ENCODE data around the gene ERFE. TPM values are rescaled to one million over a fixed set of nuclear protein-coding genes. Genes with fewer than 3 reads are reported as not detected.

Gene ERFE
- total and polyA plus RNA-seq, 5 experiments from 2014 or later: not detected

DNA sequence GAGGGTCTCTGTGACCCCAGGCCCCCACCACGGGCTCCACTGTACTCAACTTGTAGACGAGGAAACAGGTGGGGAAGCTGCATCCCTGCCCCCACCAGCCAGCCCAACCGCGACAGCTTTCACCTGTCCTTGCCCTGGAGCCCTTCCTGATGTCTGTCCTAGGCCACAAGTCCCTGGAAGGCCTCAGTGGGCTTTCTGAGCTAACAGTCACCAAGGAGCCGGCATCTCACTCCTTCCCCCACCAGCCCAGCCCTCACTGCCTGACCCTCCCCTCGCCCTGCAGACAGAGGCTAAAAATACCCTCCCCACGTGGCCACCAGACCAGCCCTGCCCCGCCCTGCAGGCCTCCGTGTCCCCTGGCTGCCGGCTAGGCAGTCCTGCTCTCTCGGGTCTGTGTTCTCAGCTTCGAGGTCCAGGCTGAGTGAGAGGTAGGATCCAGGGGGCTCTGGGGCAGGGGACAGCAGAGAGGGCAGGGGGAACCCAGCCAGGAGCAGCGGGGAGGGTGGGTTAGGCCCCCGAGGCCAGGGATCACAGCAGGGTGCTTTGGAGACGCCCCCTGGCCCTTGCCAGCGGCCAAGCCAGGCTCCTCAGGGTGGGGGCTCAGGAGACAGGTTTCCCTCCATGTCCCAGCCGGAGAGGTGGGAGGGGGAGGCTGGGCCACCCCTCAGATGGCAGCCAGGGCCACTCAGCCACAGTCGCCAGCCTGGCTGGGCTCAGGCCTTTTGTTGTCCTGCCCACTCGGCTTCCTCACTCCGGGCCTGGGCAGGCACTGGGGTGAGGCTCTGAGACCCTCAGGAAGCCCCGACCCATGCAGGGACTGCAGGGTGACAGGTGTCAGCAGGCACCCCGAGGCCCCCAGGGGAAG, 20.2 kb upstream of the ERFE start, which contains the start of gene KLHL30:
TSS of gene KLHL30 (plus strand) at position 338 of the 865 bp plus-strand sequence. CDS start 2,087 bp downstream, outside the sequence.
- Mint-ChIP-seq H3K27ac (peak within 1 kb of the TSS in 1 of 10 donors; percentile 48), H3K9me3 (no peaks in the 10 kb centered on the region), H3K4me3 (no peak within 1 kb of the TSS), H3K36me3 (no peaks in the 10 kb centered on the region), H3K4me1 (peaks cover 3 to 11% (median 9%) of the 10 kb centered on the region in 4 donors), H3K27me3 (no peaks in the 10 kb centered on the region)
- DNase-seq (no peak), ATAC-seq (no peak)
- POLR2A ChIA-PET: no interaction called here

DNA sequence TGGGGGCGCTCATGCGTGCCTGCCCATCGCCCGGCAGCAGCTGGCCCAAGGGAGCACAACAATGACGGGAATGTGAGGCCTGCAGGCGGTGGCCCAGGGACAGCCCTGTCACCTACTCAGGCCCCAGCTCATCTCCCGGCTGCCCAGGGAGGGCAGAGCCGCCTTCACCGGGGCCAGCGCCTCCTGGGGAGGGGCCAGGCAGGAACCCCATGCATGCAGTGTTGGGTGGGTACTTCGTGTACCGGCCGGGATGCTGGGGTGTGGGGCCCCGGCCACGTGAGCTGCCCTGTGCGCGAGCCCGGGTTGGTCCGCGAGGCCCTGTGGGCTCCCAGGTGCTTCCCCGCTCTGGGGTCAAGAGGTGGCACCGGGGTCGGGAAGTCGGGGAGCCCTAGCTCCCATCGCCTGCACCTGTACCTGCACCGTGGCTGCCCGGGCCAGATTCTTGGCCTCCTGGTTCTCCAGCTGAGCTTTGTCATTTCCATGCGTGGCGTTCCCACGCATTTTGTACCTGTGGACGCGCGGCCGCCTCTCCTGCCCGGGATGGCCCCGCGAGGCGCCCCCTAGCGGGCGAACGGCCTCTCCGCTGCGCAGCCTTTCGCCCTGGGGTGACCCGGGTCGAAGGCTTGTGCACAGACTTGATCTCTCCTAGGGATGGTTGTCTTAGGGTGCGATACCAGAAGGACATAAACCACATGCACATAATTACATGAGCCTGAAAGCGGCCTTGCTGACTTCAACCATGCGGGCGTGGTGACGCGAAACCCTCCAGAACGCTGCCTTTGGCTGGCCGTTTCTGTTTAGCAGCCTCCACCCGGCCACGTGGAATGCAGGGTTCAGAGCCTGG, 19.4 kb upstream of the ERFE start:
- DNase-seq (peak in 2 of 10 donors; percentile 8 to 29), ATAC-seq (no peak)
- POLR2A ChIA-PET: no interaction called here
- H3K4me3 Mint-ChIP-seq: no peak overlapping the region
- H3K27ac Mint-ChIP-seq: no peak overlapping the region
- H3K9me3 Mint-ChIP-seq: peaks cover 0 to 2% (median 0%) of the 10 kb centered on the region in 9 donors
- peaks cover 6 to 11% (median 9%) of the 10 kb centered on the region in 4 donors for H3K4me1 Mint-ChIP-seq
- no peaks in the 10 kb centered on the region for H3K27me3 Mint-ChIP-seq
- H3K36me3 Mint-ChIP-seq: no peaks in the 10 kb centered on the region

DNA sequence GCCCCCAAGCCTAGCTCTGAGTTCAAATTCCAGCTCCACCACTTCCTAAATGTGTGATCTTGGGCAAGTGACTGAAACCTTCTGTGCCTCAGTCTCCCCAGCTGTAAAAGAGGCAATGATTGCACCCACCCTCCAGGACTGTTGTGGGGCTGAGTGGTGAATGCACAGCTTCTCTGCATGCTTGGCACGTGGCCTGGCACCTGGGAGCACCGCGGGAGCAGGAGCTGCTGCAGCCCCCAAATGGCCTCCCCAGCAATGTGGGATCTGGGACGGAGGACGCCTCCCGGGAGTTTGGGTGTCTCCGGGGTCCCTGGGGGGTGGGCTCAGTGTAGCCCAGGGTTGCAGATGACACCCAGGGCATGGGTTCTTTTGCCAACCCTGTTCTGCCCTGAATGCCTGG, 18.7 kb upstream of the ERFE start:
- Mint-ChIP-seq H3K4me1 (peaks cover 6 to 11% (median 9%) of the 10 kb centered on the region in 4 donors), H3K4me3 (no peak overlapping the region), H3K27me3 (no peaks in the 10 kb centered on the region), H3K9me3 (peaks cover 0 to 2% (median 0%) of the 10 kb centered on the region in 9 donors), H3K36me3 (no peaks in the 10 kb centered on the region), H3K27ac (no peak overlapping the region)
- DNase-seq: no peak
- ATAC-seq: no peak
- POLR2A ChIA-PET: no interaction called here

DNA sequence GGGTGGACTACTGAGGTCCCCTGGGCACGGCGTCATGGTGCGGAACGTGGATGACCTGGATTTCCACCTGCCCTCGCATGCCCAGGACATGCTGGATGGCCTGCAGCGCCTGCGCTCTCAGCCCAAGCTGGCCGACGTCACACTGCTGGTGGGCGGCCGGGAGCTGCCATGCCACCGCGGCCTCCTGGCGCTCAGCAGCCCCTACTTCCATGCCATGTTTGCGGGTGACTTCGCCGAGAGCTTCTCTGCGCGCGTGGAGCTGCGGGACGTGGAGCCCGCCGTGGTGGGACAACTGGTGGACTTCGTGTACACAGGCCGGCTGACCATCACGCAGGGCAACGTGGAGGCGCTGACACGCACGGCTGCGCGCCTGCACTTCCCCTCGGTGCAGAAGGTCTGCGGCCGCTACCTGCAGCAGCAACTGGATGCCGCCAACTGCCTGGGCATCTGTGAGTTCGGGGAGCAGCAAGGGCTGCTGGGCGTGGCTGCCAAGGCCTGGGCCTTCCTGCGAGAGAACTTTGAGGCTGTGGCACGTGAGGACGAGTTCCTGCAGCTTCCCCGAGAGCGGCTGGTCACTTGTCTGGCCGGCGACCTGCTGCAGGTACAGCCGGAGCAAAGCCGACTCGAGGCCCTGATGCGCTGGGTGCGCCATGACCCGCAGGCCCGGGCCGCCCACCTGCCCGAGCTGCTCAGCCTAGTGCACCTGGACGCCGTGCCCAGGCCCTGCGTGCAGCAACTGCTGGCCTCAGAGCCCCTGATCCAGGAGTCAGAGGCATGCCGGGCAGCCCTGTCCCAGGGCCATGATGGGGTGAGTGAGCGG, 17.8 kb upstream of the ERFE start:
- DNase-seq (no peak), ATAC-seq (no peak)
- Mint-ChIP-seq H3K27me3 (no peaks in the 10 kb centered on the region), H3K4me1 (peaks cover 6 to 11% (median 9%) of the 10 kb centered on the region in 4 donors), H3K27ac (no peak overlapping the region), H3K9me3 (peaks cover 0 to 2% (median 0%) of the 10 kb centered on the region in 9 donors), H3K4me3 (no peak overlapping the region), H3K36me3 (no peaks in the 10 kb centered on the region)
- POLR2A ChIA-PET: no interaction called here

DNA sequence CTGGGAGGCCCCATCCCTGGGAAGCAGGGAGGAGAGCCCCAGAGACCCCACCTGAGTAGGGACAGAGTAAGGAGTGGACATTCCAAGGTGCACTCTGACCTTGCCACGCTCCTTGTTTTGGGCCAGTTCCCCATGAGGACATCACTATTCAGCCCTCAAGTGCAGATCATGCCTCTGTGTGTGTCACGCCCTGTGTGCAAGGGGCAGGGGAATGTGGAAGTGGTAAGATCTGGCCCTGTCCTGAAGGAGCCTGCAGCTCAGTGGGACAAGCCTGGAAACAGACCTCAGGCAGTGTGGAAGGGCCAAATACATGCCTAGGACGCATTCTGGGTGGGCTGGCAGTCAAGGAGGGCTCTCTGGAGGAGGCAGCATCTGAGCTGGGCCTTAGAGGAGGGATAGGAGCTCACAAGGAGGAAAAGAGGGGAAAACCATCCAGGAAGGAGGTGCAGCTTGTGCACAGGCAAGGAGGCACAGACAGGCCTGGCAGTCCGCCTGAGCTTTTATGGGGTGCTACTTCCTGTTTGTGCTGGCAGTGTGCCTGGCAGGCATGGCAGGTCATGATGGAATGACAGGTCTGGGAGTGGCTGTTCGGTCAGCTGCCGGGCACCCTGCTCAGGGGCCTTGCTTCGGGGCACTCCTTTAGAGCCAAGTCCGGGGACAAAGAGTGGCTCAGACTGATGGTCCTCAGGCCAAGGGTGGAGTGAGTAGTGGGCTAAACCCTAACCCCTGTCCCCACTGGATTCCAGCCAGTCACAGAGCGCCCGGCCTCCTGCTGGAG, 17.0 kb upstream of the ERFE start:
- Mint-ChIP-seq H3K9me3 (peaks cover 0 to 2% (median 0%) of the 10 kb centered on the region in 9 donors), H3K36me3 (no peaks in the 10 kb centered on the region), H3K4me1 (peaks cover 6 to 11% (median 9%) of the 10 kb centered on the region in 4 donors), H3K4me3 (no peak overlapping the region), H3K27ac (peak overlapping the region in 2 of 10 donors; percentile 71 to 73), H3K27me3 (no peaks in the 10 kb centered on the region)
- no peak for ATAC-seq
- no peak for DNase-seq
- POLR2A ChIA-PET: no interaction called here

DNA sequence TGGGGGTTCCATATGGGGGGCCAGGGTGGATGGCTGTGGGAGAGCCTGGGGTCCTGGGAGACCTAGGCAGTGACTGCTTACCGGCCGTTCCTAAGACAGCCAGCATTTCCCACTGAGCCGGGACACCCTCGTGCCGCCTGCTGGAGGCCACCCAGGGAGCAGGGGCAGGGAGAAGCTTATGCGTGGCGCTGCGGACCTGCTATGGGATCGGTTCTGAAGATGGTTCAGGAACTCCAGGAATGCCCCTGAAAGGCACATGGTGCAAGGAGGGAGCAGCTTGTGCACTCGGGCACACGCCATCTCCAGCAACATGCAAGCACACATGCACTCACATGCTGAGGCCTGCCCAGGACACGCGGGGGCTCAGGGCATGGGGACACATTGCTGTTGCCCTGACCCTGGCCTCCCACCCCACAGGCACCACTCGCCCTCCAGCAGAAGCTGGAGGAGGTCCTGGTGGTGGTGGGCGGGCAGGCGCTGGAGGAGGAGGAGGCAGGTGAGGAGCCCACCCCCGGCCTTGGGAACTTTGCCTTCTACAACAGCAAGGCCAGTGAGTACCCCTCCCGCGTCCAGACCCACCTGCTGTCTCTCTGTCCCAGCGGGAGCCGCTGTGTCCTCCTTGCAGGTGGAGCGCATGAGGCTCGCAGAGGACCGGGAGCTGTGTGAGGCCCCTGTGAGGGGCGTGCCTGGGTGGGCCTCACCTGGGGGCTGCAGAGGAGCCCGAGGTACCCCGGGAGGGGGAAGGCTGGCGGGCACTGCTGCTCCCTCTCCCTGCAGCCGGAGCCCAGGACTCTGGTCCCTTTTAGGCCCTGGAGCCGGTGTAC, 16.2 kb upstream of the ERFE start:
- Mint-ChIP-seq H3K4me1 (peaks cover 6 to 11% (median 9%) of the 10 kb centered on the region in 4 donors), H3K9me3 (peaks cover 0 to 2% (median 0%) of the 10 kb centered on the region in 9 donors), H3K4me3 (no peak overlapping the region), H3K27ac (no peak overlapping the region), H3K27me3 (no peaks in the 10 kb centered on the region), H3K36me3 (no peaks in the 10 kb centered on the region)
- ATAC-seq: no peak
- DNase-seq: no peak
- POLR2A ChIA-PET: no interaction called here

DNA sequence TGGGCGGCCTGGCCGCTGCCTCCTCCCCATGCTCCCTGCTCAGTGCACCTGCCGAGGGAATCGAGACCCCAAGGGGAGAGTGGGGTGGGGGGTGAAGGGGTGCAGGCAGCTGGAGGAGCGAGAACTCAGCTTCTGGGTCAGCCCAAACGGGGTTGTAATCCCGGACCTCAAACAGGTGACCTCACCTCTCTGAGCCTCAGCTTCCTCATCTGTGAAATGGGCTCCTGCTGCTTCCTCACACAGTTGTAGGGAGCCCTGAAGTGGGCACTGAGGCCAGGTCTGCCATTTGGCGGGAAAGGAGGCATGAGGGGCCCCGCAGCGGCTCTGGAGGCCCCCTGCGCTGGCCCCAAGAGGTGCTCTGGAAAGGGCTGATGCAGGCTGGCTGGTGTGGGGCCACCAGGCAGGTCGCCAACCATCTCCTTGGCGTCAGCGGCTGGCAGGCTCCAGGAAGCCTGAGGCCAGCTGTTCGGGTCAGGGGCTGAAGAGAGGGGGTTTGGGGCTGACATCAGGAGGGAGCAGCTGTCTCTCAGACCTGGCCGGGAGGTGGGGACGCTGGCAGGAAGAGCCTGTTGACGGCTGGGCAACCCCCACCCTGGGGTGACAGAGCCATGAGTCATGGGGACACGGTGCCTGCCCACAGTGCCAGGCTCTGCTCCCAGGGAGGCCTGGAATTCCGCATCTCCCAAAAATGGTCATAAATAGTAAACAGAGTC, 15.4 kb upstream of the ERFE start:
- POLR2A ChIA-PET: no interaction called here
- DNase-seq: no peak
- Mint-ChIP-seq H3K36me3 (no peaks in the 10 kb centered on the region), H3K9me3 (peaks cover 0 to 2% (median 0%) of the 10 kb centered on the region in 9 donors), H3K27ac (no peak overlapping the region), H3K4me1 (peaks cover 6 to 10% (median 7%) of the 10 kb centered on the region in 4 donors), H3K27me3 (no peaks in the 10 kb centered on the region), H3K4me3 (no peak overlapping the region)
- ATAC-seq: no peak

DNA sequence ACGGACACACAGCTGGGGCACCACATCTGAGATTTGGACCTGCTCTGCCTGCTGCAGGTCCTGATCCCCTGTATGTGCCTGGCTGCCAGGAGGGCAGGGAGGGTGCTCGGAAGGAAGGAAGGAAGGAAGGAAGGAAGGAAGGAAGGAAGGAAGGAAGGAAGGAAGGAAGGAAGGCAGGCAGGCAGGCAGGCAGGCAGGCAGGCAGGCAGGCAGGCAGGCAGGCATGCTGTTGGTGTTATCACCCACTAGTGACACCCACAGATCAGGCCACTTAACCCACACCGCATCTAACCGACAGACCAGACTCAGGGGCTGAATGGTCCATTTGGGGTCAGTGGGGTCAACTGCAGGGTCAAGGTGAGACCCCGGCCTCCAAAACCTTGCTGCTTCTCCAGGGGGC, 14.5 kb upstream of the ERFE start:
- POLR2A ChIA-PET: no interaction called here
- H3K27ac Mint-ChIP-seq: no peak overlapping the region
- no peak overlapping the region for H3K4me3 Mint-ChIP-seq
- ATAC-seq (no peak), DNase-seq (no peak)
- no peaks in the 10 kb centered on the region for H3K36me3 Mint-ChIP-seq
- no peaks in the 10 kb centered on the region for H3K27me3 Mint-ChIP-seq
- peaks cover 0 to 2% (median 0%) of the 10 kb centered on the region in 9 donors for H3K9me3 Mint-ChIP-seq
- H3K4me1 Mint-ChIP-seq: peaks cover 6 to 10% (median 7%) of the 10 kb centered on the region in 4 donors

DNA sequence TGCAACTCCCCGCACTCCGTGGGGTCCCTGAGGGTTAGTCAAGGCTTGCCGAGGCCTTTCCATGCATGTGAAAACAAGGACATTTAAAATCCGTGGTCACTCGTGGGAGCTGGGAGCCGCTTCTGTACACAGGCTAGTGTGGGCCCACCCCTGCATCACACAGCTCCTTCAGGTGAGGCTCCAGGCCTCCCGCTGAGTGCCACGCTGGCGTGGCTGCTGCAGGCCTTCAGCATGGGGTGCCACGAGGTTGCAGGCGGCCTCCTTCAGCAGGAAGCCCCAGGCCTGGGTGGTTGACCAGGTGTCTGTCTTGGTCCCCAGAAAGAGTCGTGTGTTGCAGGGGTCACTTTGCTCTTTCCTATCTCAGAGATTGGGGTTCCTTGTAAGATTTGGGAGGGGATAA, 13.7 kb upstream of the ERFE start:
- H3K27ac Mint-ChIP-seq: no peak overlapping the region
- ATAC-seq (no peak), DNase-seq (no peak)
- H3K4me1 Mint-ChIP-seq: peaks cover 6 to 10% (median 7%) of the 10 kb centered on the region in 4 donors
- H3K9me3 Mint-ChIP-seq: peaks cover 0 to 2% (median 0%) of the 10 kb centered on the region in 9 donors
- H3K4me3 Mint-ChIP-seq: no peak overlapping the region
- no peaks in the 10 kb centered on the region for H3K36me3 Mint-ChIP-seq
- POLR2A ChIA-PET: no interaction called here
- no peaks in the 10 kb centered on the region for H3K27me3 Mint-ChIP-seq

DNA sequence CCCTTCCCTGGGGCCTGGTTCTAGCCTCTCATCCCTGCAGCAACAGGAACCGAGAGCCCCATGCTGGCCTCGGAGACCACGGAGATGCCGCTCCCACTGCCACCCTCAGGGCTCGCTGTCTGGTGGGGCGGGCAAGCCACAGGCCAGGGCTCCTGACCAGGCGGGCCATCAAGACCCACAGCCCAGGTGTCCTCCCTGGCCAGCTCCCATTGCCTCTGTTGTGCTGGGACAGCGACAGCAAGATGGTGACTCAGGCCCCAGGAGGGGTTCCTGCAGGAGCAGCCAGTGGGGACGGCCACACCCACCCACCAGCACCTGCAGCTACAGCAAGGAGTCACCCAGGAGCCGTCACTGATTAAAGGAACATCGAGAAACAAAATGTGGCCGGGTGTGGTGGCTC, 12.9 kb upstream of the ERFE start:
- no peaks in the 10 kb centered on the region for H3K36me3 Mint-ChIP-seq
- ATAC-seq: no peak
- DNase-seq: no peak
- POLR2A ChIA-PET: no interaction called here
- no peak overlapping the region for H3K4me3 Mint-ChIP-seq
- peaks cover 0 to 2% (median 0%) of the 10 kb centered on the region in 9 donors for H3K9me3 Mint-ChIP-seq
- H3K27me3 Mint-ChIP-seq: no peaks in the 10 kb centered on the region
- H3K4me1 Mint-ChIP-seq: peaks cover 6 to 10% (median 7%) of the 10 kb centered on the region in 4 donors
- no peak overlapping the region for H3K27ac Mint-ChIP-seq

All from naive thymus-derived CD8-positive, alpha-beta T cell (primary cell).